IPS DF 4.7 (cell line): ENCODE data around the gene EHBP1L1.
"Not testable (repeated sequence)": the region's sequence is repeated elsewhere in the genome, so short reads cannot be mapped to it uniquely, and the experiment has no call there.

Experiments
- DNase-seq: peaks from one replicate; pipeline ENCODE4 v3.0.0-alpha.2; 2013; ENCODE audit warnings: low spot score; ENCODE audit errors: extremely low read depth

EHBP1L1 gene

DNA sequence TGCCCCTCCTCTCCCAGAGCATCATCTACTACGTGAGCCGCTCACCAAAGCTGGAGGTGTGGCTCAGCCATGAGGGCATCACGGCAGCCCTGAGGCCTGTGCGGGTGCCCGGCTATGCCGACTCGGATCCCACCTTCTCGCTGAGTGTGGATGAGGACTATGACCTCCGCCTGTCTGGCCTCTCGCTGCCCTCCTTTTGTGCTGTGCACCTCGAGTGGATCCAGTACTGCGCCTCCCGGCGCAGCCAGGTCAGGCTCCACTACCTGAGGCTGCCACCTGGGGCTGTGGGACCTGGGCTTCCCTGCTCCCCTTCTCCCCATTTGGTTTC is 58.2 kb downstream of the EHBP1L1 start:
- DNase-seq: no peak

DNA sequence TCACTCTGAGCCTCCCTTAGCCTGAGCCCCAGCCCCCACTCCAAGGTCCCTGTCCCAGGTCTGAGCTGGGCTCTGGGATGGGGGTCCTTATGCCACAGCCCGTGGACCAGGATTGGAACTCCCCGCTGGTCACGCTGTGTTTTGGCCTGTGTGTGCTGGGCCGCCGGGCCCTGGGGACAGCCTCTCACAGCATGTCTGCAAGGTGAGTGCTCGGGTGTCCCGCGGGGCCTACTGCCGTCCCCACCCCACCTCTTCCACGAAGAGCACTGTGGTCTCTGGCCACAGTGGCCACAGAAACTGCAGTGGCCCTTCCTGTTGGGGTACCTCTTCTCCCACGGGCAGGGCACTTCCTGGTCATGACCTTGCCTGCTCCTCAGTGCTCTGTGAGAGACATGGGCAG is 58.6 kb downstream of the EHBP1L1 start:
- DNase-seq: no peak

DNA sequence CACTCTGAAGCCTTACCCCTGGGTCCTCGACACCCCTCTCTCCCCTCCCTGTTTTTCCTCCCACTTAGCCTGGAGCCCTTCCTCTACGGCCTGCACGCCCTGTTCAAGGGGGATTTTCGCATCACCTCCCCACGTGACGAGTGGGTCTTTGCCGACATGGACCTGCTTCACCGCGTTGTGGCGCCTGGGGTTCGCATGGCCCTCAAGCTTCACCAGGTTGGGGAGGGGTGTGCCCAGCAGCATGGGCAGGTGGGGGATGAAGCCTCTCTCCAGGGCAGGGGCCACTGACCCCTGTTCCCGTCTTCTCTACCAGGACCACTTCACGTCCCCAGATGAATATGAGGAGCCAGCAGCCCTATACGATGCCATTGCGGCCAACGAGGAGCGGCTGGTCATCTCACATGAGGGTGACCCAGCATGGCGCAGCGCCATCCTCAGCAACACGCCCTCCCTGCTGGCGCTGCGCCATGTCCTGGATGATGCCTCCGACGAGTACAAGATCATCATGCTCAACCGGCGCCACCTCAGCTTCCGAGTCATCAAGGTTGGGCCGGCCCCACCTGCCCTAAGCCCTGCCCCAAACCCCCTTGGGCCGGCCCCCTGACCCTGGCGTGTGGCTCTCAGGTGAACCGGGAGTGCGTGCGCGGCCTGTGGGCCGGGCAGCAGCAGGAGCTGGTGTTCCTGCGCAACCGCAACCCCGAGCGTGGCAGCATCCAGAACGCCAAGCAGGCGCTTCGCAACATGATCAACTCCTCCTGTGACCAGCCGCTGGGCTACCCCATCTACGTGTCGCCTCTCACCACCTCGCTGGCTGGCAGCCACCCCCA is 59.3 kb downstream of the EHBP1L1 start:
- no peak for DNase-seq

DNA sequence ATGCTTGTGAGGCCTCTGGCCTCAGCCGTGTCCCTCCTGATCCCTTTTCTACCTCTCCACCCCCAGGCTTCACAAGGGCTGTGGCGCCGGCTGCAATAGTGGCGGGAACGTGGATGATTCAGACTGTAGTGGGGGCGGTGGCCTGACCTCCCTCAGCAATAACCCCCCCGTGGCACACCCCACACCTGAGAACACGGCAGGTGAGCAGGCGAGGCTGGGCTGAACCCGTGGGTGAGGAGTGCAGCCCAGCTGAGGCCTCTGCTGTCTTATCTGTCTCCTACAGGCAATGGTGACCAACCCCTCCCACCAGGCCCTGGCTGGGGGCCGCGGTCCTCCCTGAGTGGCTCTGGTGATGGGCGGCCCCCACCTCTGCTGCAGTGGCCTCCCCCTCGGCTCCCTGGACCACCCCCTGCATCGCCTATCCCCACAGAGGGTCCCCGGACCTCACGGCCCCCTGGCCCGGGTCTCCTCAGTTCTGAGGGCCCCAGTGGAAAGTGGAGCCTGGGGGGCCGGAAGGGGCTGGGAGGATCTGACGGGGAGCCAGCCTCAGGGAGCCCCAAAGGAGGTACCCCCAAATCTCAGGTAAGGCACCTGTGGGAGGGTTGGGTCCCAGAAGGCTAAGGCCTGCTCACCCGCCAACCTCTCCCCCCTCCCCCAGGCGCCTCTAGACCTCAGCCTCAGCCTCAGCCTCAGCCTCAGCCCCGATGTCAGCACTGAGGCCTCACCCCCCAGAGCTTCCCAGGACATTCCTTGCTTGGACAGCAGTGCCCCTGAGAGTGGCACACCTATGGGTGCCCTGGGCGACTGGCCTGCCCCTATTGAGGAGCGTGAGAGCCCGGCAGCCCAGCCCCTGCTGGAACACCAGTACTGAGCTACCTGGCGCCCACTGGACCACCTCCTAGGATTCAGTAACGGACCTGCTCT is 60.5 kb downstream of the EHBP1L1 start:
- no peak for DNase-seq

DNA sequence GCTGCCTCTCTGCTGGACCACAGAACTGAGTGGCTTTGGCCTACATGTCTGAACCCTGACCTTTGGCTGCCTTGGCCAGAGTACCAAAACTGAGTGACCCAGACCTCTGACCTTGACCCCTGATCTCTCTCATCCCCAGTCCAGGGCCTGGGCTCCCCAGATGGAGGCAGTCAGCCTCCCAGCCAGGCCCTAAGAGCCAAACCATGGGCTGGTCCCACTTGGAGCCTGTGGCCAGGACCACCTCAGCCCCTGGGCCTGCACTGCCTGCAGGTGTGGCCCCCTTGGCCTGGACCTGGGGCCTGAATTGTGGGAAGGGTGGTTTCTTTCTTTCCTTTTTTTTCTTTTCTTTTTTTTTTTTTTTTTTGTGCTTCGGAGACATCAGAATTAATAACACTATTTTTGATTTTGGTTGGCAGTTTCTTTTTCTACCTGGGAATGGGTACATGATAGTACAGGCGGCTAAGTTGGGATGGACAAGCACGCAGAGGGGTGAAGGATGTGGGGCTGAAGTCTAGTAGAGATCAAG is 61.2 kb downstream of the EHBP1L1 start:
- no peak for DNase-seq

DNA sequence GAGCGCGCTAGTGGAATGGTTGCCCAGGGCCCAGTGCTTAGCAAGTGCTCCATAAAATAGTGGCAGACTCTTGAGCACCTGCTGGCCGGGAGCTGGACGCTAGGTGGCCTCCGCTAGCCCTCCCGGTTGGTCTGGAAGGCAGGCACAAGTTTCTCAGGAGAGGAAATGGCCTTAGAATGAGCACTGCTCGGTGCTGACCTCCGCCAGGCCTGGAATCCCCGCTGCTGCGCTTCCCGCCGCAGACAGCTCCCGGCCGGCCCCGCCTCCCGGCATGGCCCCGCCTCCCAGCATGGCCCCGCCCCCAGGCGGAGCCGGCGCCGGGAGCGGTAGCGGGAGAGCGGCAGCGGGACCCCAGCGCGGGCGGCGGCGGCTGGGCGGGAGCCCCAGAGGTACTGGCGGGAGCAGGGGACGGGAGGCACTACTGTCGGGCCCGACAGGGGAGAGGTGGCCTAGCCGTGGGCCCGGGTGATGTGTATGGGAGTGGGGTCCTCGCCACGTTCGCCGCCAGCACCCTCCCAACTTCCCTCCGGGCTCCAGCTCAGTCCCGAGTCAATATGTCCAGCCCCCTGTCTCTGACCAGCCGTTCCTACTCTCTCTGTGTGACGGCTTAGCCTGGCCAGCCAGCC is 62.1 kb downstream of the EHBP1L1 start, which contains the start of gene SIPA1:
Gene SIPA1 (plus strand): TSS at position 308 of the 626 bp plus-strand sequence. CDS start 2,821 bp downstream, outside the sequence.
- DNase-seq: no peak

DNA sequence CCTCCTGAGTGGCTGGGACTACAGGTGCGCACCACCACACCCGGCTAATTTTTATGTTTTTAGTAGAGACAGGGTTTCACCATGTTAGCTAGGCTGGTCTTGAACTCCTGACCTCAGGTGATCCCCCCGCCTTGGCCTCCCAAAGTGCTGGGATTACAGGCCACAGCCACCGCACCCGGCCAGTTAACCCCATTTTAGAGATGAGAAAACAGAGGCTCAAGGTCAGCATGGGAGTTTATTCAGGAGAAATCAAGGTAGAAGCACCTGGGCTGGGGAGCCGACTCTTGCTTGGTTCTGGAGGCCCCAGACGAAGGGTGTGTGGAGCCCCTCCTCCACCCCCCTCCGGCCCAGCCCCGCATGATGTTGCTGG is 63.4 kb downstream of the EHBP1L1 start:
- DNase-seq: not testable (repeated sequence)

DNA sequence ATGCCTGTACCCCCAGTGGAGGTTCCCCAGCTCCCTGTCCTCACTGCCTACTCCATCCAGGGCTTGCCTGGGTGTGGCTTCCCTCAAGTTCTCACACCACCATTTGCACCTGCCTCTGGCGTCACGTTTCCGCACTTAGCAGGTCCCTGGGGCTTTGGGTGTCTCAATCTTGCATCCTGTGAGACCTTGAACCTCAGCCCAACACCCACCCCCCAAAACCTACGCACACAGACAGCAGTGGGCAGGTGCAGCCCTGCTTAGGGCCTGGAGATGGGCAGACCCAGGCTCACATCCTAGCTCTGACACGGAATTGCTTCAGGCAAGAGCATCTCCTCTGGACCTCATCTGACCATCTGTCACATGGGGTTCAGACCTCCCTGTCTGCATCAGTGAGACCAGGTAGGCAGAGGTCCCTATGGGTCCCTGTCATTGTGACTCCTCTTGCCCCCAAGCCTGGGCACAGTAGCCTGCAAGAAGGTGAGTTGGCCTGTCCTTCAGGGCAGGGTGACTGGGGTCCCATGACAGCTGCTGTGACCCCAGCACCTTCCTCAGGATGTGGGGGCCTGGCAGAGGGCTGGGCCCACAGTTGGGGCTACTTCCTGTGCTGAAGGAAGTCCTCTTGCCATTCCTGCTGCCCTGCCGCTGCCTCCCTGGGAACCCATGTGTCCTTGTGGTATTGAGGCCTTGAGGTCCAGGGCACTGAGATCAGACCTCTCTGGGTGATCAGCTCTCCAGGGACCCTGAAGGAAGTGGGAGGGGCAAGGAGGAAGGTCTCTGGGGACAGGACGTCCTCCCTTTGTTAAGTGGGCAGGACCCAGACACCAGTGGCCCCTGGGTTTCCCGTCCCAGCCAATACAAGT is 64.0 kb downstream of the EHBP1L1 start:
- DNase-seq: no peak

DNA sequence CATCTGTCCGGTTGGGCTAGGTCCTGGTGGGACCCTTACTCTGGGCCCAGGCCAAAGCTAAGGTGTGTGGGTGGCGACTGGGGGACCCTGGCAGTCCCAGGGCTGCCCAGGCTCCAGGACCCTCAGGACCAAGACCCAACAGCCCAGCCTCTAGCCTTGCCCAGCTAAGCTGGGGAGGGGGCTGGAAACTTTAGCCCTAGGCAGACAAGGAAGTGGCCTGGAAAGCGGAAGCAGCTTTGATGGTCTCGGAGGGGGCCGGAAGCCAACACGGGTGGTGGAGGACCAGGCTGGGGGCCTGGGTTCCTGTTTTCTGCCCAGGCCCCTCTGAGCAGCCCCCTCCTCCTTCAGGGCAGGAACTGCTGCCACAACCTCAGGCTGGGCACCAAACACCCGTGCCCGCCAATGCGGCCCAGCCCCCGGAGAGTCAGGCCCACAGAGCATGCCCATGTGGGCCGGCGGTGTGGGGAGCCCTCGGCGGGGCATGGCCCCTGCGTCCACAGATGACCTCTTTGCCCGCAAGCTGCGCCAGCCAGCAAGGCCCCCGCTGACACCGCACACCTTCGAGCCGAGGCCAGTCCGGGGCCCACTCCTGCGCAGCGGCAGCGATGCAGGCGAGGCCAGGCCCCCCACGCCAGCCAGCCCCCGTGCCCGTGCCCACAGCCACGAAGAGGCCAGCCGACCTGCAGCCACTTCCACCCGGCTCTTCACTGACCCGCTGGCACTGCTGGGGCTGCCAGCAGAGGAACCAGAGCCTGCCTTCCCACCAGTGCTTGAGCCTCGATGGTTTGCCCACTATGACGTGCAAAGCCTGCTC is 64.8 kb downstream of the EHBP1L1 start:
- DNase-seq: no peak

DNA sequence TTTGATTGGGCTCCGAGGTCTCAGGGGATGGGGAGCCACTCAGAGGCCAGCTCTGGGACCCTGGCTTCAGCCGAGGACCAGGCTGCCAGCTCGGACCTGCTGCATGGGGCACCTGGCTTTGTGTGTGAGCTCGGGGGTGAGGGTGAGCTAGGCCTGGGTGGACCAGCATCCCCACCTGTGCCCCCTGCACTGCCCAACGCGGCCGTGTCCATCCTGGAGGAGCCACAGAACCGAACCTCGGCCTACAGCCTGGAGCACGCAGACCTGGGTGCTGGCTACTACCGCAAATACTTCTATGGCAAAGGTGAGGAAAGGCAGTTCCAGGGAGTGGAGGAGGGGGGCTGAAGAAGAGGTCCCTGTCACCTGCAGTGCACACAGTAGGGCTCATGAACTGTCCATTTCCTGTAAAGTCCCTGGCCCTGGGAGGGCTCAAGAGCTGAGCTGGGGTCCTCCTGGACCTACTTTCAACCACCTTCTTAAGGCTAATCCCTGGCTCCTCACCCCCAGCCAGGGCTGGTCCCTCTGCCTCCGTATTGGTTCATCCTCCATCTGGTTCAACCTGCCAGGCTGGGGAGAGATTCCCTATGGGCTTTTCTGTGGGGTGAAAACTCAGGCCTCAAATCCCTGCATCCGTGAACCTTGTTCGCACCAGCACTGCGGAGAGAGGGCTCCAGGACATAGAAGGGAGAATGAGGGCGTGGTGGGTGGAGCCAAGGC is 65.6 kb downstream of the EHBP1L1 start:
- DNase-seq: no peak
